Stimulated activated CD8-positive, alpha-beta memory T cell treated with anti-CD3 and anti-CD28 coated beads, Interleukin-4, amount 100 ng/mL, for 24 hours (primary cell): ENCODE measurements around the gene KIF1B.
"Not testable (repeated sequence)": the region's sequence is repeated elsewhere in the genome, so short reads cannot be mapped to it uniquely, and the experiment has no call there.

ENCODE experiments used
- DNase-seq: peaks from one replicate; pipeline ENCODE4 v3.0.0-alpha.2; 2020; ENCODE audit warnings: low read depth

Gene KIF1B

GRCh38 chr1:10328180-10328963 is 118.0 kb downstream of the KIF1B start:
- DNase-seq = no peak

DNA sequence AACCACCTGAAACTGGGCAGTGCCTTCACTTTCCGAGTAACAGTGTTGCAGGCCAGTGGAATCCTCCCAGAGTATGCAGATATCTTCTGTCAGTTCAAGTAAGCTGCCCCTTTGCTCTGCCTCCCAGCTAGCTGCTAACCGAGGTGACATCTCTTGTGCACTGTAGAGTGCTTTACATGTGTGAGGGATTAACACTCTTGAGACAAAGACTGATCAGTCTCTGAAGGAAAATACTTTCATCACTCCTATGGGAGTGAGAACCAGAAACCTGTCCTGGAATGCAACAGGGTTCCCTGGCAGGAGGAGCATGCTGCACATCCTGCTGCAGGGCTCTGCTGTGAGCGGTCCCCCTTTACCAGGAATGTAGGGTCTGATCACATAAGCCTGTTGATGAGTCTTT is 127.1 kb downstream of the KIF1B start:
- DNase-seq = no peak

GRCh38 chr1:10338047-10338446 is 127.7 kb downstream of the KIF1B start:
- DNase-seq = peak; percentile 24

GRCh38 chr1:10338611-10339010 is 128.2 kb downstream of the KIF1B start:
- no peak for DNase-seq

- DNase-seq = no peak
Measured at GRCh38 chr1:10339036-10339567, 128.7 kb downstream of the KIF1B start.

DNA sequence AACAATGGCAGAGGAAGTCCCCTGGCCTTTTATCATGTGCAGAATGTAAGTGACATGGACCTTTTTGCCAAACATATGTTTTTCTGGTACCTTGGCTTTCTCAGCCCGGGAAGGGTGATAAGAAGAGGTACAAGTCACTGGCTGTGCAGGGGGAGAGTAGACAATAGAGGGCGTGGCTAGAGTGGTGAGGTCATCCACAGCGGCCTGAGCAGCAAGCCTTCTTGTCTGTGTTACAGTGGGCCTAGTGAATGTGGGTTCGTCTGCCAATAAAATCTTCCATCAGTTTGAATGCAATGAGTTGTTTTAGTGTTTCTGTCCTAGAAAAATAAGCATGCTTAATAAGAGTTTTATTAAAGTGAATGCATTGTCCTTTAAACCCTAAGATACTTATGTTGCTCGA is 129.4 kb downstream of the KIF1B start:
- no peak for DNase-seq

DNA sequence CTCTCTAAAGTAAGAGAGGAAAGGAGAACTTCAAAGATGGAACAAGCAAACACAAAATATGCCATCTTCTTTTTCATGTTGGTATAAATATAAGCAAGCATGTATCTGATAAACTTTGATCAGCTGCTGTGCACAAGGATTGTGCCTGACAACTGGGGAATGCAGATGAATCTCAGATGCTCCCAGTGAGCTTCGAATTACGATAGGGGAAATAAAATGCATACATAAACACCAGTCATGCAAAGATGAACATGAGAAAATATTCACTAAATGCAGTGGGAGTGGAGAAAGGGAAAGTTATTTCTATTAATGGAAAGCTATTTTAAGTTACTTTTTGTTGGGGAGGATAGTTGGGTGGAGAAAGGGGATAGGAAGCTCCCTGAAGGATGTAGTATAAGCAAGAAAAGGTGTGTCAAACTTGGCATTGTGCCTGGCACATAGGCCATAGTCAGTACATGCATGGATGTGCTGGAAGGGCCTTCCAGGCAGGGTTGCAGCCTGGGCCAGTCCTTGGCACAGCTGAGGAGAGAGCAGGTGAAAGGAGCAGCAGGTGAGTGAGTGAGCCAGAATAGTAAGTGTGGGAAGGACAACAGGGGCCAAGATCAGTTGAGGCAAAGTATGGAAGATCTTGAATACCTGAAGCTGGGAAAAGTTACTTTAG is 130.7 kb downstream of the KIF1B start:
- DNase-seq = no peak

- DNase-seq = no peak
Measured at GRCh38 chr1:10347109-10347508, 136.7 kb downstream of the KIF1B start.

DNA sequence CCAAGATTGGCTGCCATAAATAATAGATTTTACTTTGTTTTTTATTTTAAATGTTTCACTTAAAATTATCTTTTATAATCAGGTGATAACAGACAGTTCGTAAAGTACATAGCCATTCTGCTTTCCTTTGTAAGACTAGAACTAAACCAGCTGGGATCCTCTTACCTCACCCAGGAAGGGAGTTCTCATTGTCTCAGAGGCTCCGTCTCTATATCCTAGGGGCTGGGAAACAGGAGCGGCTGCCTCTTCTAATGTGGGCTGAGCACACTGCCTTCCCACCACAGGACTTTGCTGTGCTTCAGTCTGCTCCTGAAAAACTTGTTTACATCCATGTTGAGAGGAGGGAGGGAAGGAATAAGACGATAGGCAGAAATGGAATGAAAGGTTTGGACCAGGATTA is 142.9 kb downstream of the KIF1B start:
- no peak for DNase-seq

GRCh38 chr1:10353693-10354092 is 143.3 kb downstream of the KIF1B start:
- DNase-seq = no peak

DNA sequence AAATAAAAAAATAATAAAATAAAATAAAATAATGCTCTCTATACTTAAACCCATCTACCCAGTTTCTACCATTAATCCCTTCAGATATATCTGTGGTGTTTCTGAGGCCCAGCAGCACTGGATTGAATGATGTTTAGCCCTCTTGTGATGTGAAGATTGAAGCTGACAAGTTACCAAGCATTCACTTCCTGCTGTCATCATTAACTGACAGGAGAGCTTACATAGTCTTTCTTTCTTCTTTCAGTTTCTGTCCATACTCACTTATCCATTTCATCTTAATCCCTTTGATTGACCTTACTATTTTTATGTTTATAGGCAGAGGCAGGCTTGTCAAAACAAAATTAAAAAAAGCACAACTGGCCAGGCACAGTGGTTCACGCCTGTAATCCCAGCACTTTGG is 149.7 kb downstream of the KIF1B start:
- DNase-seq = no peak

DNA sequence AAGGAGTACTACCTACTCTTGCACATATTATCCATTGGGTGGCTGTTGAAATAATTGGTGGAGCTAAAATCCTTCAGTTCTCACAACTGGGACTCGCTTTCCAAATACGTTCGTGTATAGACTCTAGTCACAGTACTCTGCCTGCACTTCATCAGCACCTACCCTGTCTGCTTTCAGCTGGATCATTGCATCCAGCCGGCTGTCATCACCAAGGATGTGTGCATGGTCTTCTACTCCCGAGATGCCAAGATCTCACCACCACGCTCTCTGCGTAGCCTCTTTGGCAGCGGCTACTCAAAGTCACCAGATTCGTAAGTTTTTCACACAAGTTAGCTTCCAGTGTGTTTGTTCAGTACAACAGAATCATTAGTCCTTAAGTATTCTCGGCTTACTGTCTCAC is 151.1 kb downstream of the KIF1B start:
- no peak for DNase-seq

- no peak for DNase-seq
Measured at GRCh38 chr1:10368194-10368593, 157.8 kb downstream of the KIF1B start.

- no peak for DNase-seq
Measured at GRCh38 chr1:10374442-10374860, 164.1 kb downstream of the KIF1B start.

DNA sequence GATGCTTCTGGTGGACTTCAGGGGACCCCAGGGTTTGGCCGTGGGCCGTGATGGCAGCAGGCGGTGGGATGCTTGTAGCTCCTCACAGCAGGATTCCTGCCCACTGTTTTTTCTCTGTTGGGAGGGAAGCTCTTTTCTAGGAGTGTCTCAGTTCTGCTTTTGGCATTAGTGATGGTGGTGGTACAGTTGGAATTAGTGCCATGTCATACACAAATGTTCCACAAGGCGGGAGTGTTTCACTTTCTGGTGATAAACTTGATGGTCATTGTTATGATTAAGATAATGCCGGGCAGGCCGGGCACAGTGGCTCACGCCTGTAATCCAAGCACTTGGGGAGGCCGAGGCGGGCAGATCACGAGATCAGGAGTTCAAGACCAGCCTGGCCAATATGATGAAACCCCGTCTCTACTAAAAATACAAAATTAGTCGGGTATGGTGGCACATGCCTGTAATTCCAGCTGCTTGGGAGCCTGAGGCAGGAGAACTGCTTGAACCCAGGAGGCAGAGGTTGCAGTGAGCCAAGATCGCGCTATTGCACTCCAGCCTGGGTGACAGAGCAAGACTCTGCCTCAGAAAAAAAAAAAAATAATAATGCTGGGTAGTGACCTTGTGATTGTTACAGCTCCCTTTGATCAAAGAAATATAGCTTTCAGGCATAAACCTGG is 167.1 kb downstream of the KIF1B start:
- not testable (repeated sequence) for DNase-seq

- no peak for DNase-seq
Measured at GRCh38 chr1:10378081-10378841, 167.9 kb downstream of the KIF1B start.

- DNase-seq = no peak
Measured at GRCh38 chr1:10379101-10379620, 168.8 kb downstream of the KIF1B start.

DNA sequence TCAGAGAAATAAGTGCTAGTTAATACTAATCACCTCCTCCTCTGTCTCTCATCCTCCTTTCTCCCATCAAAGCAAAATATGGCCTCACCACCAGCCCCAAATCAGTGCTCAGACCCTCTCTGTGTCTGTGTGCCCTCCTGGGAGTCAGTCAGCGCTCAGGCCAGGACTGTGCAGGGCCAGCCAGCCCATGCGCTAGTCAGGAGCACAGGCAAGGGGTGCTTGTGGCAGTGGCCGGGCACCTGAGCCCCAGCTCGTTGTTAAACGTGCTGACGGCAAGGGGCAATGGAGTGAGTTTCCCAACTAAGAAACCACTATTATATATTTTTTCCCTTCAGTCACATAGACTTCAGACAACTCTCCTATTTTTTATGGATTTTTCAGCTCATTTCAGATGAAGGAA is 169.3 kb downstream of the KIF1B start:
- DNase-seq = no peak

DNA sequence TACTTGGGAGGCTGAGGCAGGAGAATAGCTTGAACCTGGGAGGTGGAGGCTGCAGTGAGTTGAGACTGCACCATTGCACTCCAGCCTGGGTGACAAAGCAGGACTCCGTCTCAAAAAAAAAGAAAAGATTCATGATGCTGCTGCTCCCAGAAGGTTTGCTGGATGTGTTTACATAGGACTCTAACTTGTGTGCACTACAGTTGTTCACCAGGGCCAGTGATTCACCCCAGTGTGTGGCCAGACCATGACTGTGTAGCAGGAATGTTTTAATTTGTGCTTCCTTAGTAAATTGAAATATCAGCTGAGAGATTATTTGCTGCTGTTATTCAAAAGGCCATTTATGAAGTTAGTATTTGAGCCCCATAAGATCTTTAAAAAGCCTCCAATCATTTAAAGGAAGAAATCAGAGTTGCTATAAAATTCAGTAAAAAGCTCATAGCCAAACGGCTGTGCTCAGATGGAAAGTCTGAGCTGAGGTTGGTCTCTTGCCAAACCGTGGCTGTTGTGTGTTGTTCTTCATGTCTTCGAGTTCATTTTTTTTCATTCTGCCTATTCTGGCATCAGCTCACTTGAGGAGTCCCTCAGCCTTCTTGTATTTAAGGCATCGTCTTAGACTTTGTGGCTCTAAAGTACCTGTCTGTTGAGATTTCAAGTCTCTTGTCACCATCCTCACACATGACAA is 170.4 kb downstream of the KIF1B start:
- DNase-seq = no peak

DNA sequence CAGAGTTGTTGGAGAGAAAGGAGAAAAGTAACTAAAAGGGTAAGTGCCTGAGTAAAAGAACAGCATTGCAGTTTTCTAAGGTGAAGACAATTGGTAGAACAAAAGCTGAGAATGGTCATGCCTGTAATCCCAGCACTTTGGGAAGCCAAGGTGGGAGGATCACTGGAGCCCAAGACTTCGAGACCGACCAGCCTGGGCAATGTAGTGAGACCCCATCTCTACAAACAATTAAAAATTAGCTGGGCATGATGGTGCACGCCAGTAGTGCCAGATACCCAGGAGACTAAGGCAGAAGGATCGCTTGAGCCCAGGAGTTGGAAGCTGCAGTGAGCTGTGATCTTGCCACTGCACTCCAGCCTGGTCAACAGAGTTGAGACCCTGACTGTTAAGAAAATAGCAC is 173.3 kb downstream of the KIF1B start:
- no peak for DNase-seq

- DNase-seq = no peak
Measured at GRCh38 chr1:10384219-10384618, 173.8 kb downstream of the KIF1B start.
